MM.1S (cell line): ENCODE data around the gene FOXI2.

Source experiments
- DNase-seq: peaks from one replicate; pipeline ENCODE4 v3.0.0-alpha.2; 2015
- H2AFZ ChIP-seq: fragments of 300-600 bp; sonication (generic); 2 replicates; pipeline ENCODE4 v1.6.0; 2016; ENCODE audit warnings: antibody characterized with exemption, low read length
- H3F3A ChIP-seq: fragments of 300-600 bp; sonication (generic); 2 replicates; pipeline ENCODE4 v1.6.1; 2016; ENCODE audit warnings: mild to moderate bottlenecking, antibody characterized with exemption, low read length, moderate library complexity, mixed read lengths; ENCODE audit not compliant: insufficient read depth
- H3K27ac ChIP-seq: fragments of 300-600 bp; sonication (generic); 2 replicates; pipeline ENCODE4 v1.5.1; 2016; ENCODE audit warnings: mild to moderate bottlenecking, low read length
- H3K27me3 ChIP-seq: fragments of 300-600 bp; sonication (generic); replicated peaks from 2 replicates; pipeline ENCODE4 v1.6.0; 2016; ENCODE audit warnings: low read length; ENCODE audit not compliant: insufficient read depth
- H3K36me3 ChIP-seq: fragments of 300-600 bp; sonication (generic); replicated peaks from 2 replicates; pipeline ENCODE4 v1.6.1; 2016; ENCODE audit warnings: mild to moderate bottlenecking, low read length, mixed read lengths; ENCODE audit not compliant: insufficient read depth
- H3K4me1 ChIP-seq: fragments of 300-600 bp; sonication (generic); 2 replicates; pipeline ENCODE4 v1.6.1; 2016; ENCODE audit warnings: low read length, mixed read lengths
- H3K4me2 ChIP-seq: fragments of 300-600 bp; sonication (generic); 2 replicates; pipeline ENCODE4 v1.6.0; 2016; ENCODE audit warnings: low read depth, low read length
- H3K4me3 ChIP-seq: fragments of 300-600 bp; sonication (generic); 2 replicates; pipeline ENCODE4 v1.5.1; 2016; ENCODE audit warnings: low read length, mixed read lengths
- H3K79me2 ChIP-seq: fragments of 300-600 bp; sonication (generic); 2 replicates; pipeline ENCODE4 v1.6.1; 2016; ENCODE audit warnings: mixed run types, low read length, mixed read lengths
- H3K9ac ChIP-seq: fragments of 300-600 bp; sonication (generic); 2 replicates; pipeline ENCODE4 v1.6.1; 2016; ENCODE audit warnings: low read length, mixed read lengths
- H3K9me2 ChIP-seq: fragments of 300-600 bp; sonication (generic); replicated peaks from 2 replicates; pipeline ENCODE4 v1.6.1; 2016; ENCODE audit warnings: mild to moderate bottlenecking, low read length, mixed read lengths; ENCODE audit not compliant: insufficient read depth
- H3K9me3 ChIP-seq: fragments of 300-600 bp; sonication (generic); replicated peaks from 2 replicates; pipeline ENCODE4 v1.6.1; 2016; ENCODE audit warnings: mild to moderate bottlenecking, low read length, mixed read lengths; ENCODE audit not compliant: insufficient read depth
- H4K20me1 ChIP-seq: fragments of 300-600 bp; sonication (generic); 2 replicates; pipeline ENCODE4 v1.6.1; 2016; ENCODE audit warnings: mild to moderate bottlenecking, low read length, moderate library complexity, mixed read lengths; ENCODE audit not compliant: insufficient read depth
- EZH2 ChIP-seq: fragments of 300-600 bp; sonication (generic); optimal IDR thresholded peaks from 2 replicates; pipeline ENCODE3; 2017; ENCODE audit warnings: low read depth, mild to moderate bottlenecking, antibody characterized with exemption, low read length, mixed read lengths
- EZH2phosphoT487 ChIP-seq: fragments of 300-600 bp; sonication (generic); IDR thresholded peaks from 2 replicates; pipeline ENCODE4 v1.6.1; 2018; ENCODE audit warnings: antibody characterized with exemption, low read length
- TF ChIP-seq, protein P1 (sequence below): fragments of 300-600 bp; sonication (generic); IDR thresholded peaks from 2 replicates; pipeline ENCODE4 v1.5.1; 2016; ENCODE audit warnings: antibody characterized with exemption, low read length, mixed read lengths

FOXI2 gene

DNA sequence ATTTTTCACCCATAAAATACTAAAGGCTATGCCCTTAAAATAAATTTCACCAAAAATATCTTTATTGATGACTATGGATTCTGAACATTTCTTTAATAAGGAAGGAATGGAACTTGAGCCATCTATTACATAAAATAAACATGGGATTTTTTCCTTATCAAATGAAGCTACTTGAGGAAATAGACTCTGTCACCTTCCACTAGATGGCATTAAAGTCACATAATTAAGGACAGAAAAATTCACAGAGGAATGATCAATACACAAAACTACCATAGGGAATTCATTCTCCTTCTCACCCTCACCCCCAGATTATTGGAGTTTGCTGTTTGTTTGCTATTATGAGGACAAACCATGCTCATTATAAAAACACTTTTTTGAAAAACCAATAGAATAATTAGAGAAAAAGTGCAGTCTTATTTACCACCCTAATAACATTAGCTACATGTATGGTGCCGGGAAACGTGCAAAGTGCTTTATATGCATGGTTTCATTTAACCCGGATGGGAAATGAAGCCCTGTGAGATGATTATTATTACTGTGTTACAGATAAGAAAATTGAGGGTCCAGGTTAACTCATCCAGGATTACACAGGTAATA is 21.1 kb upstream of the FOXI2 start:
- Histone ChIP-seq H3K4me3 (no peak overlapping the region), H2AFZ (no peak overlapping the region), H3K27me3 (no peaks in the 10 kb centered on the region), H3F3A (no peaks in the 10 kb centered on the region), H3K79me2 (no peaks in the 10 kb centered on the region), H3K9ac (no peak overlapping the region), H3K27ac (no peak overlapping the region), H3K4me2 (no peak overlapping the region), H3K9me3 (no peaks in the 10 kb centered on the region), H3K9me2 (no peaks in the 10 kb centered on the region), H3K4me1 (no peaks in the 10 kb centered on the region), H4K20me1 (no peaks in the 10 kb centered on the region), H3K36me3 (no peaks in the 10 kb centered on the region)
- TF ChIP-seq, protein P1, sequence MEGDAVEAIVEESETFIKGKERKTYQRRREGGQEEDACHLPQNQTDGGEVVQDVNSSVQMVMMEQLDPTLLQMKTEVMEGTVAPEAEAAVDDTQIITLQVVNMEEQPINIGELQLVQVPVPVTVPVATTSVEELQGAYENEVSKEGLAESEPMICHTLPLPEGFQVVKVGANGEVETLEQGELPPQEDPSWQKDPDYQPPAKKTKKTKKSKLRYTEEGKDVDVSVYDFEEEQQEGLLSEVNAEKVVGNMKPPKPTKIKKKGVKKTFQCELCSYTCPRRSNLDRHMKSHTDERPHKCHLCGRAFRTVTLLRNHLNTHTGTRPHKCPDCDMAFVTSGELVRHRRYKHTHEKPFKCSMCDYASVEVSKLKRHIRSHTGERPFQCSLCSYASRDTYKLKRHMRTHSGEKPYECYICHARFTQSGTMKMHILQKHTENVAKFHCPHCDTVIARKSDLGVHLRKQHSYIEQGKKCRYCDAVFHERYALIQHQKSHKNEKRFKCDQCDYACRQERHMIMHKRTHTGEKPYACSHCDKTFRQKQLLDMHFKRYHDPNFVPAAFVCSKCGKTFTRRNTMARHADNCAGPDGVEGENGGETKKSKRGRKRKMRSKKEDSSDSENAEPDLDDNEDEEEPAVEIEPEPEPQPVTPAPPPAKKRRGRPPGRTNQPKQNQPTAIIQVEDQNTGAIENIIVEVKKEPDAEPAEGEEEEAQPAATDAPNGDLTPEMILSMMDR = peak; percentile 66
- TF ChIP-seq EZH2phosphoT487 = no peak
- peak; percentile 42 for DNase-seq

DNA sequence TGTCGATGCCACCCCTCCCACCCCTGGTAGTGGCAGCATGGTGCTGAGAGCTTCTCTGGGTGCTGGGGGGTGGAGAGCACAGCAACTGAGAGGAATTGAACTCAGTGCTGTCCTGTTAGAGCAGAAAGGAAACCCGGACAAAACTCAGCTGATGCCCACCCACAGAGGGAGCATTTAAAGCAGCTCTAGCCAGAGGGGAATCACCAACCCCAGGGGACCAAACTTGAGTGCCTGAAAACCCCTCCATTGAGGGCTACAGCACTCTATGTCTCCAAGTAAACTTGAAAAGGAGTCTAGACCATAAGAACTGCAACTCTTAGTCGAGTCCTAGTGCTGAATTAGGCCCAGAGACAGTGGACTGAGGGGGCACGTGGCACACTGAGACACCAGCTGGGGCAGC is 16.8 kb upstream of the FOXI2 start:
- no peak overlapping the region for H3K9ac ChIP-seq
- no peaks in the 10 kb centered on the region for H3F3A ChIP-seq
- no peaks in the 10 kb centered on the region for H3K4me1 ChIP-seq
- no peak overlapping the region for H2AFZ ChIP-seq
- H4K20me1 ChIP-seq = no peaks in the 10 kb centered on the region
- H3K9me3 ChIP-seq = no peaks in the 10 kb centered on the region
- H3K4me3 ChIP-seq = no peak overlapping the region
- DNase-seq = no peak
- H3K36me3 ChIP-seq = no peaks in the 10 kb centered on the region
- no peak overlapping the region for H3K27ac ChIP-seq
- H3K4me2 ChIP-seq = no peak overlapping the region
- no peaks in the 10 kb centered on the region for H3K27me3 ChIP-seq
- H3K9me2 ChIP-seq = no peaks in the 10 kb centered on the region
- TF ChIP-seq, protein P1 = no peak
- no peak for TF ChIP-seq EZH2phosphoT487
- TF ChIP-seq EZH2 = no peak
- H3K79me2 ChIP-seq = no peaks in the 10 kb centered on the region

DNA sequence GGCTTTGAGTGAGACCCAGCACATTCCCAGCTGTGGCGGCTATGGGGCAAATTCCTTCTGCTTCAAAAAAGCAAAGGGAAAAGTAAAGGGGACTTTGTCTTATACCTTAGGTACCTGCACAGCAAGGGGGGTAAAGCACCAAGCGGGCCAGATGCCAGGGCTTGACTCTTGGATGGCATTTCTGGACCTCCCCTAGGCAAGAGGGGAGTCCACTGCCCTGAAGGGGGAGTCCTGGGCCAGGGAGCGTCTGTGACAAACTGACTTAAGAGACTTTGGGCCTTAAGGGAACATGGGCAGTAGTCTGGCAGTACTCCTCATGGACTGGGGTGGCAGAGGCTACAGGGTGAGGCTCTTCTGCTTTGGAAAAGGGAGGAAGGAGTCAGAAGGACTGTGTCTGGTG is 16.1 kb upstream of the FOXI2 start:
- no peak for DNase-seq
- Histone ChIP-seq H3K79me2 (no peaks in the 10 kb centered on the region), H3K27me3 (no peaks in the 10 kb centered on the region), H3F3A (no peaks in the 10 kb centered on the region), H3K9ac (no peak overlapping the region), H3K9me3 (no peaks in the 10 kb centered on the region), H3K36me3 (no peaks in the 10 kb centered on the region), H3K27ac (no peak overlapping the region), H3K4me3 (no peak overlapping the region), H3K4me1 (no peaks in the 10 kb centered on the region), H3K4me2 (no peak overlapping the region), H3K9me2 (no peaks in the 10 kb centered on the region), H2AFZ (no peak overlapping the region), H4K20me1 (no peaks in the 10 kb centered on the region)
- TF ChIP-seq EZH2 (no peak), EZH2phosphoT487 (no peak)
- TF ChIP-seq, protein P1 = no peak
